HG02623 (cell line): Measurements from ENCODE around the gene POLR3A.

Experiments
- ATAC-seq: cut with Tn5 transposase; IDR thresholded peaks from one replicate; pipeline ENCODE4 v1.9.1; 2021; ENCODE audit warnings: moderate library complexity; ENCODE audit not compliant: unreplicated experiment

Gene POLR3A

GRCh38 chr10:78047314-78047891 is 18.1 kb upstream of the POLR3A start:
- ATAC-seq = no peak

- no peak for ATAC-seq
Observed at GRCh38 chr10:78046711-78047269, 17.5 kb upstream of the POLR3A start.

- ATAC-seq = no peak
Observed at GRCh38 chr10:78045856-78046255, 16.5 kb upstream of the POLR3A start.

- ATAC-seq = peak; percentile 57
Observed at GRCh38 chr10:78045237-78045636, 15.9 kb upstream of the POLR3A start.

- no peak for ATAC-seq
Observed at GRCh38 chr10:78044699-78045098, 15.4 kb upstream of the POLR3A start.

- no peak for ATAC-seq
Observed at GRCh38 chr10:78044179-78044578, 14.9 kb upstream of the POLR3A start.

GRCh38 chr10:78042752-78043104 is 13.4 kb upstream of the POLR3A start:
- ATAC-seq = no peak

- ATAC-seq = no peak
Observed at GRCh38 chr10:78042058-78042751, 12.9 kb upstream of the POLR3A start.

DNA sequence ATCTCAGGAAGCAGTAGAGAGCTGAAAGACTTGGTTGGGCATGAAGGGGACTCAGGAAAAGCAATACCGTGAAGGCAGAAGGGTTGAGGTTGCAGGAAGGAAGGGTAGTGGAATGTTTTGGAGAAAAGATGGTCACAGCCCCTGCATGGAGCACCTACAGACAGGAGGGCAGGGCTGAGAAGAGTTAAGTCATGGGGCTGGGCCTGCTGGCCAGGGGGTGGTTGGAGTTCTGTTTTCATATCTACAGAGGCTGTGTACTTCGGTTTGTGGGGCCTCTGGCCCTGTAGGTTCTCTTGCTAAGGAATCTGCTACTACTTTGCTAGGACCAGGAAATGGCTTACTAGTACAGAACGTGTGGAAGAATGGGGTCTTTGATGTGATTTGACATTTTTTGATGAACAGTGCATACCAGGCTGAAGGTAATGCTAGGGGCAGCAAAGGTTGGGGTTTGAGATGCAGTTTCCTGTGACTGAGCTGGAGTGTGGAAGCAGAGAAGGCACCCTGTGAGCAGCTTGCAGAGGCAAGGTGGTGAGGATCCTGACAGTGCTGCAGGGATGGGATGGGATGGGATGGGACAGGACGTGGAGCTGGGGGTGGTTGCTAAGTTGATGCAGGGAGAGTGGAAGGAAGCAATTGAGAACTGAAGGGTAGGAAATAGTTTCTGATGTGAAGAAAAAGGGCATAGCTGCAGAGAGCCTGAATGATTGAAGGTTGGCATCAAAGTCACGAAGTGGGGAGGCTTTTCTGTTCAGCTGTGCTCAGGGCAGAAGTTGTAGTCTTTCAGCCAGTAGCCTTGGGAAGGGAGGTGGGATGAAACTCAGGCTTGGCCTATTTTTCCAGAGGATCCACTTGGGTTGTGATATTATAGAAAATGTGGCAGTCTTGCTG is 12.1 kb upstream of the POLR3A start:
- no peak for ATAC-seq

- ATAC-seq = no peak
Observed at GRCh38 chr10:78039743-78040142, 10.4 kb upstream of the POLR3A start.

DNA sequence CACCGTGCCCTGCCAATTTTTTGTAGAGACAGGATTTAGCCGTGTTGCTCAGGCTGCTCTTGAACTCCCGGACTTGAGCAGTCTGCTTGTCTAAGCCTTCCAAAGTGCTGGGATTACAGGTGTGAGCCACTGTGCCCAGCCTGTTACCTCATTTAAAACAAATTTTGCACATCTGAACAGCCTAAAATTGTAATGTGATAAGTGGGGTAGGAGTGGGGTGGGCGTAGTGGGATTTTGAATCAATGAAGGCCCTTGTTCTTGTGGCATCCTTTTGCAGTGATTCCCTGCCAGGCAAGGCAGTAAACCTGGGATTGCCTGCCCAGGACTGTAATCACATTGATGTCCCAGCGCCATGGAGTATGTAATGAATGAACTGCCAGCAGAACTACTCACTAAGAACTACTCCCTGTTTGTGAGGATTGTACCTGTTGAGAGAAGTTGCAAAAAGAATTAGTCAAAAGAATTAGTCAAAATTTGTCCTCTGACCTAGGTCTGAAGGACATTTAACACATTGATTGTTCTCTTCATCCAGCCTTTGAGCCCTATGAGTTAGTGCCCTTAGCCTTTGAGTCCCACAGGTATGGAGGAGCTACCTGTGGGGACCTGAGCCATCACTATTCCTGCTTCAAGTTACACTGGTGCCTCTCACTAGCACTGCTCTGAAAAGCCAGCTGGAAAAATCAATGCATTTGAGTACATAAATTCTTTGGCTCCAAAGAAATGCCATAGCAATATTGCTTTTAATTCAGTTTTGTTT is 9.7 kb upstream of the POLR3A start:
- ATAC-seq = no peak

- no peak for ATAC-seq
Observed at GRCh38 chr10:78038105-78038504, 8.8 kb upstream of the POLR3A start.

DNA sequence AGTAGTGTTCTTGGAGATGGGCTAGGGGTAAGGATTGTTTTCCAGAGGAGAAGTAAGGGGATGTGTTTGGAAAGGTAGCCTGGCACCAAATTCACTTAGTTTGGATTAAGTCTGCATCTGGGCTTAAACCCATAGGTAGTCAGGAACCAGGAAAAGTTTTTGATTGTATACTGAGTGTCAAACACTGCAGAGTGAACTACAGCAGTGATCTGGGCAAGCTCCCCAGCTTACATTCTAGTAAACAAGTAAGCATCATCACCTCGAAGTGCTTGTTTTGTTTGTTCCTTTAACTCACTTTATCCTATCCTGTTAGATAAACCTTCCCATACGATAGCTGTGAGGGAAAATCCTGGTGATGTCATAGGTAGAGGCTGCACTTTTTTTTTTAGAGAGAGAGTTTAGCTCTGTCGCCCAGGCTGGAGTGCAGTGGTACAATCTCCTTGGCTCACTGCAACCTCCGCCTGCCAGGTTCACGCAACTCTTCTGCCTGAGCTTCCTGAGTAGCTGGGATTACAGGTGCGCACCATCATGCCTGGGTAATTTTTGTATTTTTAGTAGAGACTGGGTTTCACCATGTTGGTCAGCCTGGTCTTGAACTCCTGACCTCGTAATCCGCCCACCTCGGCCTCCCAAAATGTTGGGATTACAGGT is 6.7 kb upstream of the POLR3A start:
- ATAC-seq = no peak

GRCh38 chr10:78035437-78035836 is 6.1 kb upstream of the POLR3A start:
- no peak for ATAC-seq

- ATAC-seq = no peak
Observed at GRCh38 chr10:78035025-78035424, 5.7 kb upstream of the POLR3A start.

DNA sequence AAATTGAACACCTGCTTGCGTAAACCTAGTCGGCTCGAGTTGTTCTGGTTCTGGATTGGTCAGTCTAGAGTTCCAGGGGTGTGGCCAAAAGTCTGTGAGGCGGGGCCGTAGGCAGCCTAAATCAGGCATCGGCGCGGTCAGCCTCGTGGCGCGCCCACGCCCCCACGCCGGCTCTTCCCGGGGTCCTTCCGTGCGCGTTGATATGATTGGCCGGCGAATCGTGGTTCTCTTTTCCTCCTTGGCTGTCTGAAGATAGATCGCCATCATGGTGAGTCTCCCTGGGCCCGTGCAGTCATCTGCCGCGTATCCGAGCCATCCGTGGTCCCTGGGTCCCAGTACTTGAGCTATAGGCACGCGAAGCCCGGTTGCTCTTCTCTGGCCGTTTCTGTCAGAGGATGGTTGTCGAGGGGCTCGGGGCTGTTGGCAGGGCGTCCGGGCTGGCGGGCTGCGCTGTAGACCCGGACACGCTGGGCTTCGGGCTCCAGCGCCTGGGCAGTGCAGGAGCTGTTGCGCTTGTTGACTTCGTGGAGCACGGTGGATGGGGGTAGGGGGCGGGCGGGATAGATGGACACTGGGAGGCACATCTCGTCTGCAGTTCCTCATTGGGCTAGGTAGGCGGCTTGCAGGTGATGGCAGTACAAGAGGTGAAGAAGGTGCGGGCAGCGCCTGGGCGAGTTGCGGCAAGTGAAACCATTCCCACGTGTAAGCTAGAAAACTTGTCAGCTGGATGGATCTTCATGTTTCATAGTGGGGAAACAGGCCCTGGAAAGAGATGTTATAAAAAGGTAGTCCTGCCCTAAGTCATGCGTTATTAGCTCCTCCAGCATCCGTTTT is 4.5 kb upstream of the POLR3A start, which contains the start of gene RPS24:
Gene RPS24 (plus strand): TSS at position 227 of the 834 bp plus-strand sequence. CDS start 39 bp downstream, at position 266.
- peak; percentile 82 for ATAC-seq

GRCh38 chr10:78033387-78033636 is 4.0 kb upstream of the POLR3A start:
- no peak for ATAC-seq

- ATAC-seq = no peak
Observed at GRCh38 chr10:78028438-78029268, 662 bp downstream of the POLR3A start.
